ENCODE results near the gene SLC13A1.

SLC13A1 gene

GRCh38 chr7:123198668-123199652 is 809 bp downstream of the SLC13A1 start:
- TF ChIP-seq CTCF (conservative IDR thresholded peaks at IDR 0.05; ENCODE audit: low read depth): no peak
- H3K27ac ChIP-seq: no peak overlapping the region
- POLR2A ChIA-PET (ENCODE audit: low non-redundant PET): no interaction called here
- CTCF ChIA-PET: no interaction called here
- DNase-seq (ENCODE audit: low spot score): no peak

- POLR2A ChIA-PET (ENCODE audit: low non-redundant PET): no interaction called here
- no peak for DNase-seq (ENCODE audit: low spot score)
- H3K27ac ChIP-seq: no peak overlapping the region
- TF ChIP-seq CTCF (conservative IDR thresholded peaks at IDR 0.05; ENCODE audit: low read depth): no peak
- CTCF ChIA-PET: no interaction called here
Observed at GRCh38 chr7:123198111-123198510, 1.7 kb downstream of the SLC13A1 start.

- CTCF ChIA-PET: interaction anchor here (0.6 kb wide), 1 partner anchor 30 kb away, joined by 4 read pairs; no protein-coding TSS in a partner anchor
- no peak for DNase-seq (ENCODE audit: low spot score)
- TF ChIP-seq CTCF (conservative IDR thresholded peaks at IDR 0.05; ENCODE audit: low read depth): no peak
- POLR2A ChIA-PET (ENCODE audit: low non-redundant PET): no interaction called here
- H3K27ac ChIP-seq: no peak overlapping the region
Observed at GRCh38 chr7:123193235-123193634, 6.5 kb downstream of the SLC13A1 start.

GRCh38 chr7:123191132-123191531 is 8.6 kb downstream of the SLC13A1 start:
- DNase-seq (ENCODE audit: low spot score): no peak
- ChIA-PET POLR2A (ENCODE audit: low non-redundant PET) (no interaction called here), CTCF (no interaction called here)
- no peak for TF ChIP-seq CTCF (conservative IDR thresholded peaks at IDR 0.05; ENCODE audit: low read depth)
- no peak overlapping the region for H3K27ac ChIP-seq

GRCh38 chr7:123190109-123190831 is 9.5 kb downstream of the SLC13A1 start:
- DNase-seq (ENCODE audit: low spot score): no peak
- TF ChIP-seq CTCF (conservative IDR thresholded peaks at IDR 0.05; ENCODE audit: low read depth): no peak
- H3K27ac ChIP-seq: no peak overlapping the region
- POLR2A ChIA-PET (ENCODE audit: low non-redundant PET): no interaction called here
- CTCF ChIA-PET: no interaction called here

GRCh38 chr7:123185756-123186155 is 14.0 kb downstream of the SLC13A1 start:
- POLR2A ChIA-PET (ENCODE audit: low non-redundant PET): no interaction called here
- CTCF ChIA-PET: no interaction called here
- no peak for TF ChIP-seq CTCF (conservative IDR thresholded peaks at IDR 0.05; ENCODE audit: low read depth)
- DNase-seq (ENCODE audit: low spot score): no peak
- no peak overlapping the region for H3K27ac ChIP-seq

Measured in RWPE1 (cell line).